ENCODE results near the gene PUM2. TPM values are rescaled to one million over a fixed set of nuclear protein-coding genes. Genes with fewer than 3 reads are reported as not detected.

Gene PUM2
- total RNA-seq, 2 donors from 2014 or later: 114 to 126 TPM

GRCh38 chr2:20372896-20373640, 22.4 kb upstream of the PUM2 start:
- DNase-seq: no peak
- H3K9me3 Mint-ChIP-seq: peaks cover 5% of the 10 kb centered on the region
- no peak overlapping the region for H3K27ac ChIP-seq (ENCODE audit: low read depth, low read length)
- H3K4me3 ChIP-seq (ENCODE audit: low read length): no peak overlapping the region
- peaks cover 2% of the 10 kb centered on the region for H3K27me3 Mint-ChIP-seq (ENCODE audit: insufficient read depth)
- H3K4me1 Mint-ChIP-seq: peaks cover 6% of the 10 kb centered on the region
- no peaks in the 10 kb centered on the region for H3K4me1 ChIP-seq (ENCODE audit: control insufficient read depth, insufficient read depth, low read length)
- peaks cover 6% of the 10 kb centered on the region for H3K9me3 ChIP-seq (ENCODE audit: control insufficient read depth, low read length)
- no peak for TF ChIP-seq CTCF (conservative IDR thresholded peaks at IDR 0.05)
- 71 to 93% methylated on average over 2 to 3 of the region's 3 CpGs for WGBS, 2 experiments (ENCODE audit: insufficient coverage in 1 of 2, insufficient read length in 1 of 2)
- H3K9ac ChIP-seq (ENCODE audit: extremely low read depth, low read length, poor library complexity, severe bottlenecking): no peak overlapping the region
- H3K36me3 Mint-ChIP-seq (ENCODE audit: low read depth): no peaks in the 10 kb centered on the region
- H3K36me3 ChIP-seq (ENCODE audit: control insufficient read depth, insufficient read depth, low read length): no peaks in the 10 kb centered on the region
- no peak overlapping the region for H3K4me3 Mint-ChIP-seq
- no peaks in the 10 kb centered on the region for H3K27me3 ChIP-seq (ENCODE audit: control insufficient read depth, insufficient read depth, low read length, poor library complexity, severe bottlenecking)
- no peak overlapping the region for H3K27ac Mint-ChIP-seq

- Mint-ChIP-seq H3K27ac (no peak overlapping the region), H3K4me3 (no peak overlapping the region), H3K9me3 (peaks cover 14% of the 10 kb centered on the region), H3K36me3 (ENCODE audit: low read depth) (no peaks in the 10 kb centered on the region), H3K27me3 (ENCODE audit: insufficient read depth) (peaks cover 4% of the 10 kb centered on the region), H3K4me1 (peaks cover 3% of the 10 kb centered on the region)
- DNase-seq: no peak
- Histone ChIP-seq H3K4me3 (ENCODE audit: low read length) (no peak overlapping the region), H3K9ac (ENCODE audit: extremely low read depth, low read length, poor library complexity, severe bottlenecking) (no peak overlapping the region), H3K36me3 (ENCODE audit: control insufficient read depth, insufficient read depth, low read length) (no peaks in the 10 kb centered on the region), H3K27me3 (ENCODE audit: control insufficient read depth, insufficient read depth, low read length, poor library complexity, severe bottlenecking) (no peaks in the 10 kb centered on the region), H3K9me3 (ENCODE audit: control insufficient read depth, low read length) (peaks cover 14% of the 10 kb centered on the region), H3K4me1 (ENCODE audit: control insufficient read depth, insufficient read depth, low read length) (no peaks in the 10 kb centered on the region), H3K27ac (ENCODE audit: low read depth, low read length) (no peak overlapping the region)
- WGBS, 2 experiments (ENCODE audit: insufficient coverage in 1 of 2, insufficient read length in 1 of 2): 85 to 86% methylated on average over 2 to 4 of the region's 4 CpGs
- no peak for TF ChIP-seq CTCF (conservative IDR thresholded peaks at IDR 0.05)
These were observed 20.8 kb upstream of the PUM2 start for GRCh38 chr2:20371323-20372025.

- no peaks in the 10 kb centered on the region for H3K36me3 ChIP-seq (ENCODE audit: control insufficient read depth, insufficient read depth, low read length)
- peaks cover 10% of the 10 kb centered on the region for H3K27me3 Mint-ChIP-seq (ENCODE audit: insufficient read depth)
- H3K9me3 ChIP-seq (ENCODE audit: control insufficient read depth, low read length): peaks cover 14% of the 10 kb centered on the region
- WGBS, 2 experiments (ENCODE audit: insufficient coverage in 1 of 2, insufficient read length in 1 of 2): 89 to 100% methylated on average over 3 to 5 of the region's 5 CpGs
- H3K4me3 ChIP-seq (ENCODE audit: low read length): no peak overlapping the region
- DNase-seq: no peak
- H3K36me3 Mint-ChIP-seq (ENCODE audit: low read depth): no peaks in the 10 kb centered on the region
- no peak overlapping the region for H3K27ac Mint-ChIP-seq
- no peaks in the 10 kb centered on the region for H3K4me1 ChIP-seq (ENCODE audit: control insufficient read depth, insufficient read depth, low read length)
- no peak for TF ChIP-seq CTCF (conservative IDR thresholded peaks at IDR 0.05)
- no peak overlapping the region for H3K9ac ChIP-seq (ENCODE audit: extremely low read depth, low read length, poor library complexity, severe bottlenecking)
- H3K9me3 Mint-ChIP-seq: peaks cover 14% of the 10 kb centered on the region
- H3K4me3 Mint-ChIP-seq: no peak overlapping the region
- H3K4me1 Mint-ChIP-seq: no peaks in the 10 kb centered on the region
- no peak overlapping the region for H3K27ac ChIP-seq (ENCODE audit: low read depth, low read length)
- no peaks in the 10 kb centered on the region for H3K27me3 ChIP-seq (ENCODE audit: control insufficient read depth, insufficient read depth, low read length, poor library complexity, severe bottlenecking)
These were observed 19.5 kb upstream of the PUM2 start for GRCh38 chr2:20370191-20370590.

All from endodermal cell (in vitro differentiated cells).